CD4-positive, alpha-beta T cell treated with Interleukin-4 for 1 hour (primary cell): ENCODE measurements around the gene UBE2I.
A peak's percentile ranks its signal among the peaks of the same experiment; 100 is the strongest.
"Not testable (repeated sequence)": the region's sequence is repeated elsewhere in the genome, so short reads cannot be mapped to it uniquely, and the experiment has no call there.

Experiments
- DNase-seq, 2 donors: peaks; one replicate each; pipeline ENCODE4 v3.0.0-alpha.2; 2020 to 2022

Gene UBE2I

DNA sequence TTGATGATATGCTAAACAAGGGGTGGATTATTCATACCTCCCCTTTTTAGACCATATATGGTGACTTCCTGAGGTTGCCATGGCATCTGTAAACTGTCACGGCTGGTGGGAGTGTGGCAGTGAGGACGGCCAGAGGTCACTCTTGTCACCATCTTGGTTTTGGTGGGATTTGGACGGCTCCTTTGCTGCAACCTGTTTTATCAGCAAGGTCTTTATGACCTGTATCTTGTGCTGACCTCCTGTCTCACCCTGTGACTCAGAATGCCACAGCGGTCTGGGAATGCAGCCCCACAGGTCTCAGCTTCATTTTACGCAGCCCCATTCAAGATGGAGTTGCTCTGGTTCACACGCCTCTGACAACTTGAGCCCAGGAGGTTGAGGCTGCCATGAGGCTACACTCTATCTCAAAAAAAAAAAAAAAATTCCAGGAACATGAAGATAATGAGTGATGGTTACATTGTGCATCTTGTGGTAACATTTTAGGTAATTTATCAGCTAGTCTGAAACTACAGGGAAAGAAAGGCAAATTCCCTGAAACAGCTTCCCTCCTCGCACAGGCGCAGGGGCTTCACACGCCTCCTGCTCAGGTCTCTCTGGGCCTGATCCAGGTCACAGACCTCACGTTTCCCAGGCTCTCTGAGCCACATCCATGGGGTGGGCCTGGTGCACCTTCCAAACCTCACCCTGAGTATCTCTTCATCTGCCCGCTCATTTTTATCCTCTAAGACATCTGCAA, 15.3 kb upstream of the UBE2I start:
- DNase-seq: no peak

DNA sequence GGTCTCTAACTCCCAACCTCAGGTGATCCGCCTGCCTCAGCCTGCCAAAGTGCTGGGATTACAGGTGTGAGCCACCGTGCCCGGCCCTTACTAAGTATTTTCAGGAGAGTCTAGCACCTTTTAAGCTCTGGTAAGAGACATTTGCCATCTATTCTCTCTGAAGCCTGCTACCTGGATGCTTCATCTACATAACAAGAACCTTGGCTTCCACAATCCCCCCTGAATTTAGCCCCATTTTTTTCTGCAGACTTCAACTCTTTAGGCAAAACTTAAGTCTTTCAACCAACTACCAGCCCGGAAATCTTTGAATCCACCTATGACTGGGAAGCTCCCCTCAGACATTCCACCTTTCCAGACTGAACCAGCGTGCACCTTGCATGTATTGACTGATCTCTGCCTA, 14.0 kb upstream of the UBE2I start:
- no peak for DNase-seq

DNA sequence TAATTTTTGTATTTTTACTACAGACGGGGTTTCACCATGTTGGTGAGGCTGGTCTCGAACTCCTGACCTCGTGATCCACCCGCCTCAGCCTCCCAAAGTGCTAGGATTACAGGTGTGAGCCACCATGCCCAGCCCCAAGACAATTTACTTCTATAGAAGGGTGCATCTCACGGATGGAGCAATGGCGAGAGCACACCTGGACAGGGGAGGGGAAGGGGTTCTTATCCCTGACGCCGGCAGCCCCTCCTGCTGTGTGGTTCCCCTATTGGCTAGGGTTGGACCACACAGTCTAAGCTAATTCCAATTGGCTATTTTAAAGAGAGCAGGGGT, 12.8 kb upstream of the UBE2I start:
- DNase-seq: not testable (repeated sequence)

- no peak for DNase-seq
Measured at GRCh38 chr16:1297018-1297696, 12.3 kb upstream of the UBE2I start.

DNA sequence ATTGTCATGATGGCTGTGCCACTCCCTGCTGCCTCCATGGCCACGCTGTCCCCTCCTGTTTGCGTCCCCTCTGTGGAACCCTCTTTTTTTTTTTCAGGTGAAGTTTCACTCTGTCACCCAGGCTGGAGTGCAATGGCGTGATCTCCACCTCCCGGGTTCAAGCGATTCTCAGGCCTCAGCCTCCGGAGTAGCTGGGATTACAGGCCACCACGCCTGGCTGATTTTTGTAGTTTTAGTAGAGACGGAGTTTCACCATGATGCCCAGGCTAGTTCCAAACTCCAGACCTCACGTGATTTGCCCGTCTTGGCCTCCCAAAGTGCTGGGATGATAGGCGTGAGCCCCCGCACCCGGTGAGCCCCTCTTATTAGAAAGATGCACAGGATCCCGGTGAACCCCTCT, 11.0 kb upstream of the UBE2I start:
- no peak for DNase-seq

- no peak for DNase-seq
Measured at GRCh38 chr16:1299012-1299867, 10.2 kb upstream of the UBE2I start.

DNA sequence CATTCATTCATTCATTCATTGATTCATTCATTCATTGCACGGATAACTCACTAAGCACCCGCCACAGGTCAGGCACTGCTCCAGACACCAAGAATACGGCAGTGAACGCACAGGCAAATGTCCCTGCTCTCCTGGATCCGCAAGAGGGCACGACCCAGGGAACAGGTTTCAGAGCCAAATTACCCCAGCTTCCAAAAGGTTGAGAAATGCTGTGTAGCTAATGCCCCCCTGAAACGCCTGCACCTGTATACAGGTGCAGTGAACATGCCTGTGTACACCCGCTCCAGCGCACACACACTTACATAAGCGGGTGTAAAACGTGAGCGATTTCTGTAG, 9.6 kb upstream of the UBE2I start:
- no peak for DNase-seq

DNA sequence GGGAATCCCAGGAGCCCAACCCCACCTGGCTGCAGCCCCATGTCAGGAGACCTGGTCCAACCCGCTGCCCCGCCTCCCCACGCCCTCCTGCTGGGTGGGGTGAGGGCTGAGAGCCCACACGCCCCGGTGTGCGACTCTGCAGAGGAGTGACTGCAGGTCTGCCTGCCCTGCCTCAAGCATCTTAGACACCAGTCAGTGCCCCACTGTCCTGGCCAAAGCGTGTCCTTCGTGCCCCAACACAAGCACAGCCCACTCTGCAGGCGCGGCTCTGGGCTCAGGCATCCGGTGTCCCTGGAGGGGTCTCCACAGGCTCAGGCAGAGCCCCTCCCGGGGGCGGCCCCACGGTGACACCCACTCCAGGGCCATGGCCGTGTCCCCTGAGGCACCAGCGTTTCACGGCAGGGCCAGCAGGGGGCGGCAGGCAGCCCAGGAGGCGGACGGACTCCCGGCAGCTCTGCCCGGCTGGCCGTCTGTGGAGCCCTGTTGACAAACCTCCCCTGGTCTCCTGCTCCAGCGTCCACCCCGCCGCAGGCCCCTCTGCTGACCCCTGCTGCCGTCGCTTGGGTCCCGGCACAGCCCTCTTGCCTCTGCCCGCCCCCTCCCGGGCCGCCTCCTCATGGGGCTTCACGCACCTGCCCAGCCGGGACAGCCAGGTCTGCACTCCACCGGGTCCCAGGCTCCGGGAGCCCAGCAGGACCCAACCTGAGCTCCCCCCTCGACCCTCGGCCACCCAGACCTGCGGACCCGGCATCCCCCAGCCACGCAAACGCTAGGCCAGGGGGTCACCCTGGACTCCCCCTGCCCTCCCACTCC, 8.6 kb upstream of the UBE2I start:
- peak; percentile 75 to 78 for DNase-seq

DNA sequence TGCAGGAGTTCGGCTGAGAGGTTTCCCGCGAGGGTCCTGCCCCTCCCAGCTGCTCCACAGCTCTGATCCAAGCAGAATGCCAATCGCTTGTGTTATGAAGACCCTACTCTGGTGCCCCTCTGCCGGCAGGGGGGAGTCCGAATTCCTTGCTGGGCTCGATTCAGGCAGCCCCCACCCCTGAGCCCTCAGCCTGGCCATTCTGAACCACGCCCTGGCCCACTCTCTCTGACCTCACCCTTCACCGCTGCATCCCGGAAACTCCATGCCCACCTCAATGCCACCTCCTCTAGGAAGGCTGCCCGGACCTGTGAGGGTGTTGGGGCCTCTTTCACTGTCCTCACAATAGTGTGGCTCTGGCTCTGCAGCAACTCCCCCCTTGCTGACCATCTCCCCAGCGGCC, 7.9 kb upstream of the UBE2I start:
- no peak for DNase-seq

GRCh38 chr16:1305823-1306222, 3.6 kb upstream of the UBE2I start:
- DNase-seq: no peak

- DNase-seq: no peak
Measured at GRCh38 chr16:1306334-1306733, 3.1 kb upstream of the UBE2I start.

DNA sequence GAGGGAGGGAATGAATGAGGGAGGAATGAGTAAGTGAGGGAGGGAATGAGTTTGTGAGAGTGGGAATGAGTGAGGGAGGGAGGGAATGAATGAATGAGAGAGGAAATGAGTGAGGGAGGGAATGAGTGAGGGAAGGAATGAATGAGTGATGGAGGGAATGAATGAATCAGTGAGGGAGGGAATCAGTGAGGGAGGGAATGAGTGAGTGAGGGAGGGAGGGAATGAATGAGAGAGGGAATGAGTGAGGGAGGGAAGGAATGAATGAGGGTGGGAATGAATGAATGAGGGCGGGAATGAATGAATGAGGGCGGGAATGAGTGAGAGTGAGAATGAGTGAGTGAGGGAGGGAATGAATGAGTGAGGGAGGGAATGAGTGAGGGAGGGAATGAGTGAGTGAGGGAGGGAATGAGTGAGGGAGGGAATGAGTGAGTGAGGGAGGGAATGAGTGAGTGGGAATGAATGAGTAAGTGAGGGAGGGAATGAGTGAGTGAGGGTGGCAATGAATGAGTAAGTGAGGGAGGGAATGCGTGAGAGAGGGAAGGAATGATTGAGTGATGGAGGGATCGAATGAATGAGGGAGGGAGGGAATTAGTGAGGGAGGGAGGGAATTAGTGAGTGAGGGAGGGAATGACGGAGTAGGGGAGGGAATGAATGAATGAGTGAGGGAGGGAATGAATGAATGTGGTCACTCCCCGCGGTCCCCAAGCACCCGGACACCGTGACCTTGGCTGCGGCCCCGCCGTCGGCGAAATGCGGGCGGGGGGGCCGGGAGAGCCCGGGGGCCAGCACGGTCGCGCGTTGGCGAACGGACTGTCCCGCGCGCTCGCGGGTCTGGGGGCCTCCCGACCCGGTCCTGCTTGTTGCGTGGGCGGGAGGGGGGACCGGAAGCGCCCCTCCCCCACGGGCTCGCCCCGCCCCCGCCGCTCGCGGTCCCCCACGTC, 1.1 kb upstream of the UBE2I start:
- DNase-seq: no peak

DNA sequence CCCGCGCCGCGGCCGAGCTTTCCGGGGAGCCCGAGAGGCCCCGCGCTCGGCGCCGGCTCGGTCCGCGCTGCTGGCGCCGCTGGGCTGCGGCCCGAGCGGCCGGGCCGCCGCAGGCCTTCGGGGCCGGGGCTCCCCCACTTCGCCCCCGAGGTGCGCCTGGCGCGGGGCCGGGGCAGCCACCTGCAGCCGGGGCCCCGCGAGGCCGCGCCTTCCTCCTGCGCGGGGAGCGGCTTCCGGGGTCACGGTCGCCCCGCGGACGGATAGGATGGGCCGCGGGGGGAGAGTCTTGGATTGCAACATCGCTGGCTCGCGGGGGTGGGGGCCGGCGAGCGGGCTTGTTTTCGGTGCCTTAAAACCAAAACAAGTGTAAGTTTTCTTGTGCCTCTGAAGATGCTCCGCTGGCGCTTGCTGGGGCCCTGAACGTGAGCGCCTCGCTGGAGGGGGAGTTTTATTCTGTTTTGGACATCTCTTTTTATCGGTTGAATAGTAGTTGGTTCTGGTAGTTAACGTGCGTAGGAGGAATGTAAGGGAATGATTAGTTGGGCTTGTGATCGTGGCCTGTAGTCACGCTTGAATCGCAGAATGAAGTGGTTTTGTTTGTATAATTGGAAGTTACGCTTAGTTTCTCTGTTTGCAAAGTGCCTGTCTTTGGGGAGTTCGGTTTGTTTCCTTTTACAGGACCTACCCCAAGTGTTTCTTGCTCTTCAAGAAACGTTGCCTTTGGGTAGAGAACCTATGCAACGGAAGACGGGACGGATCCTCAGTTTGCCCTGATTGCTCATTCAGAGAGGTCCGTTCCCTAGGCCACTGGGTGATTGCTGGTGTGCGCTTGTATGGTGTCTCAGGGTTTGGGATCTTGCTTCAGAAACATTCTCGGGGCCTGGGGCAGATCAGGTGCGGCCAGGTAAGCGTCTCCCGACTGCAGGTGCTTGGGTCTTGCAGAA, 724 bp downstream of the UBE2I start:
- DNase-seq: peak; percentile 63 to 67

DNA sequence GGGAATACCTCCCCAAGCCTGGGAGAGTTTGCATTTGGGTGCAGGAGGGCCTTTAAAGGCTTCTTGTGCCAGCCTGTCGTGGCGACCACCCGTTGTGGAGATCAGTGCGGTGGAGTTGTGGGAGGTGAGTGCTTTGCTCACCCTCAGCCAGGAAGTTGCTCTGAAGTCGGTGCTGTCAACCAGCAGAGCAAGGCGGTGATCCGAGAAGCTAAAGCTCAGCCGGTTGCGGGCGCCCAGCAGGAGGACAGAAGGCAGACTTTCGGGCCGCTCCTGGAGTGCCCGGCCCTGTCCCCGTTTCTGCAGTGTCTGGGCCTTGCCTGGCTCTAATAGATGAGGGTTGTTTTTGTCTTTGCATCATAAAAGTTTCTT, 1.4 kb downstream of the UBE2I start:
- peak; percentile 32 to 40 for DNase-seq

DNA sequence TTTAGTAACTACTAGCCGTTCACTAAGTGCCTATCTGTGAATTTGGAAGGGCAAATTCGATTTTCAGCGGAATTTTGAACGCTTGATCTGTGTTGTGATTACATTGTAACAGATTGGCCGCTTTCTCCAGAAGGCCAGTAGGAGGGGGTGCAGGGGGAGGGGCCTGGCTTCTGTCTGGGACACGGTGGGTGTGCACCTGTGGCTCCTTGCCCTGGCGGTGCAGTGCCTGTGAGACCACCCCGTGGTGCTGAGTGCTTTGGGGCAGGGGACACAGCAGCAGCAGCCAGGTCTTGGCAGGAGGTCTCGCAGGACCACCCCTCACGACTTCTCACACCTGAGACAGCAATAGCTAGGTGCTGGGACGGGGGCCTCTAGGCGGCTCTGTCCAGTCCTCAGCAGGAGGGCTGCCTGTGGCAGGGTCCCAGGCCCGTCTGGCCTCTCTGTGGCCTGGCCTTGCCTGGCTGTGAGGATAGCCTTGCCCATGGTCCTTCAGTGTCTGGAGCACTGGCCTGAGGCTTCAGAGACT, 1.8 kb downstream of the UBE2I start:
- DNase-seq: no peak

DNA sequence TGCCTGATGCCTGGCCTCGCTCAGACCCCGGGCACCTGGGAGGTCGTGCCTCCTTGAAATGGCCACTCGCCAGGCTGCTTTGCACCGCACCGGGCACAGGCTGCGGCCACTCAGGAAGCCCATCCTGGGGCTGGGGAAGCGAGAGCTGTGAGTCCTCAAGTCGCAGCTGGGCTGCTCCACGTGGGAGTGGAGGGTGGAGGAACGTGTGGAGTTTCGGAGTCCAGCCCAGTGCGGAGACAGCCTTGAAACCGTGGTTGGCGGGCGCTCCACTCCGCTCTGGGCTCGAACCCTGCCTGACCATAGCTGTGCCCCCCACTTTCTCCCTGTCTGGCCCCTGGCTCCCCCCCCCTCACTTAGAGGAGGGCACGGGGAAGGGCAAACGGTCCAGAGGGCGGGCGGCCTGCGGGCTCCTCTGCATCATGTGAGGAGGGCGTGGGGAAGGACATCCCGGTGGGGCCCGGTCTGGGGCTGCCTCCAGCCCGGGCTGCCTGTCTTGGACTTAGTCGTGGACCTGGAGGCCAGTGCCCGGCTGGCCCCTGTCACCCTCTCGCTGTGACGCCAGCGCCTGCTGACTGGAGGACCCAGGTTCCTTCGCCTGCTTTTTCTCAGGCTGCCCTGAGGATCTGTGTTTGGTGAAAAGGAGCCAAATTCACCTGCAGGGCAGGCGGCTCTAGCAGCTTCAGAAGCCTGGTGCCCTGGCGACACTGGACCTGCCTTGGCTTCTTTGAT, 2.5 kb downstream of the UBE2I start:
- DNase-seq: no peak

DNA sequence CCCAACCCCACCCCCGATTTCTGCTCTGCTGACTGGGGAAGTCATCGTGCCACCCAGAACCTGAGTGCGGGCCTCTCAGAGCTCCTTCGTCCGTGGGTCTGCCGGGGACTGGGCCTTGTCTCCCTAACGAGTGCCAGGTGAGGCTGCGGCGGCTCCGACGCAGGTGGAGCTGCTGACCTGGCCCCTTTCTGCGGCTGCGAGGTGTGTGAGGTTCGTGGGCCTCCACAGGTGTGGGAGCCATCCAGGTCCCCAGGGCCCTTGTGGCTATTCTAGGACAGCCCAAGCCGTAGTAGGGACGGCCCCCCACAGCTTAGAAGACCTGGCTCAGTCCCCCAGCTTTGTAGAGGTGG, 3.0 kb downstream of the UBE2I start:
- DNase-seq: no peak

DNA sequence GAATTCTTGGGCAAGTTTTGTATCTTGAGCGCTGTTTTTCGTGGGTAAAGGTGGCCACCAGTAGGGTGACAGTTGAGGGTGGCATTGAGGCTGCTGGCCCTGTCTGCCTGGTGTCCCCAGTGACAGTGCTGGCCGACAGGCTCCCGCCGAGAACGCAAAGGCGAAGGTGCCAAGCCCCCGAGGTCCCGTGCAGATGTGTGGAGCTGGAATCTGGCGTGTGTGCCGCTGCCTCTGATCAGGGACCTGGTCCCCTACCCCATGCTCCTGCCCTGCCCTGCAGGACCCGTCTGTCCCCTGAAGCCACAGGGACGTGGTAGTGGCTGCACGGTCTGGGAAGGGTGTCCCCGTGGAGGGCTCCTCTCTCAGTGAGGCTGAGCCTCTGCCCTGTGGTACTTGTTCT, 3.5 kb downstream of the UBE2I start:
- no peak for DNase-seq

DNA sequence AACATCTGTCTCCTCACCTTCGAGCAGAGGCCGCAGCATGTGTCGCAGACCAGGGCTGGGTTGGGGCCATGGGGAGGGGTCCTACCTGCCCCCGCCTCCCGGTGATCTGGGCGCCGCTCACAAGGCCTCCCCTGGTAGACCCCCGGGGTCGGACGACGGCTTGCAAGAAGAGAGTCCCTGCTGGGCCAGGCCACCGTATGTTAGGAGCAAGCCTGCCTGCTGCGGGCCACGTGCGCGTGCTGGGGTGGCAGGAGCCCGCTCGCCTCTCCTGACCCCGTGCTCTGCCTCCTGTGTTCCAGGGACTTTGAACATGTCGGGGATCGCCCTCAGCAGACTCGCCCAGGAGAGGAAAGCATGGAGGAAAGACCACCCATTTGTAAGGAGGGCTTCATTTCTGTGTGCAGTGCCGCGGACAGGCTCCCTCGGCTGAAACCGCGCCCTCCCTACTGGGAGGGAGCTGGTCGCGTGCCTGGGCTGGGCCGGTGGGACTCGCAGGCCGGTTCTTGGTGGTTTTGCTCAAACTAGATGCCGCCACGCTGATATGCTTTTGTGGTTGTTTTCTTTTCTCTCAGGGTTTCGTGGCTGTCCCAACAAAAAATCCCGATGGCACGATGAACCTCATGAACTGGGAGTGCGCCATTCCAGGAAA, 4.4 kb downstream of the UBE2I start:
- DNase-seq: no peak
